LNCaP clone FGC (cell line): ENCODE data around the gene PRKN.

Experiments
- DNase-seq: peaks from one replicate; pipeline ENCODE4 v3.0.0-alpha.2; 2011; ENCODE audit warnings: low read depth
- H3K4me3 ChIP-seq: 2 replicates; pipeline ENCODE4 v1.5.1; 2011; ENCODE audit warnings: mild to moderate bottlenecking, low read depth, low read length, control low read depth
- CTCF ChIP-seq: IDR thresholded peaks from 2 replicates; pipeline ENCODE4 v1.5.1; 2012; ENCODE audit warnings: mild to moderate bottlenecking; ENCODE audit not compliant: control insufficient read depth, insufficient read depth; ENCODE audit errors: extremely low read depth

The PRKN gene

DNA sequence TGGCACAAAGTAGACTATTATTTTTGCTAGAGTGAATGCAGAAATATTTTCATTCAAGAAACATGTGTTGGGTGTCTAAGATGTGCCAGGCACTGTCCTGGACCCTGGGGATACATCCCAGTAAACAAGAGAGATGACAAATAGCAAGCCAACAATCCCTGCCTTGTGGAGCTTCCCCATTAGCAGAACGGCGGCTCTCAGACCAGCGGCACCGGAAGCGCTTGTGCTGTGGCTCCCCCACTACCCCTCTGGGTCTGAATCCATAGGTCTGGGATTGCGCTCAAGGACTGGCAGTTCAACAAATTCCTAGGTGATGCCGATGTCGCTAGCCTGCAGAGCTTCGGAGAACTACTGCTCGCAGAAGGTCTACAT is 1355.2 kb downstream of the PRKN start:
- no peak for TF ChIP-seq CTCF
- no peak for DNase-seq
- H3K4me3 ChIP-seq = no peak overlapping the region

- TF ChIP-seq CTCF = peak; percentile 92
- peak; percentile 39 for DNase-seq
- H3K4me3 ChIP-seq = no peak overlapping the region
Measured at GRCh38 chr6:161370880-161371279, 1356.7 kb downstream of the PRKN start.

GRCh38 chr6:161369339-161369738 is 1358.2 kb downstream of the PRKN start:
- DNase-seq = no peak
- no peak for TF ChIP-seq CTCF
- H3K4me3 ChIP-seq = no peak overlapping the region

DNA sequence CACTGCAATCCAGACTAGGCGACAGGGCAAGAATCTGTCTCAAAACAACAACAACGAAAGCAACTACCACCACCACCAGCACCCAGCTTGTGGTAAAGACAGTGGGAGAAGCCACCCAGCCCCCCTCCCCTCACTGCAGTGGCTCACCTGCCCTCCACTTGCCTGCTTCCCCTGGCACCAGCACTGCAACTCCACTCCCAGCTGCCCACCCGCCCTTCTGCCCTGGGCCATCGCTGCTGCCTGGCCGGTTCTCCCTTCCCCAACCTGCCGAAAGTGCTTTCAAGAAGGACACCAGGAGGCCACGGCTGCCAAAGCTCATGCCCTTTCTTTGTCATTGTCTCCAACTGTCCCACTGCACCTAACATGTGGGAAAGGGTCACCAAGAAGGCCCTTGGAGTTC is 1359.1 kb downstream of the PRKN start:
- H3K4me3 ChIP-seq = no peak overlapping the region
- no peak for DNase-seq
- no peak for TF ChIP-seq CTCF

DNA sequence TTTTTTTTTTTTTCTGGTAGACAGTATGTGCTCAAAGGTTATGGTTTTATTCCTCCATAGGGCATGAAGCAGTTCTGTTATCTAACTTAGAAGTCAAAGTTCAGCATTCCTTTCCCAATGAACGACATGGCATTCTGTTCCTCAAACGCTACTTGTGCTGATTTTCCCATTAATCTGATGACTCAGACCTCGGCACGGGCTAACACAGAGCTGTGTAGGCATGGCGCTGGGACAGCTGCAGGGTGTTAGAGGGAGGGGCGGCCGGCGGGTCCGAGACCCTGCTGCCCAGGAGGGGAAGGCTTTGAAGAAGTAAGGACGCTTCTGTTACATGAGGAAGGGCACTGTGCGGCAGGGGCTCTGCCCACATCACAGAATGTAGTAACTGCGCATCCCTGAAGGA is 1360.1 kb downstream of the PRKN start:
- no peak overlapping the region for H3K4me3 ChIP-seq
- TF ChIP-seq CTCF = no peak
- no peak for DNase-seq

GRCh38 chr6:161366301-161366923 is 1361.2 kb downstream of the PRKN start:
- TF ChIP-seq CTCF = no peak
- no peak for DNase-seq
- no peak overlapping the region for H3K4me3 ChIP-seq

DNA sequence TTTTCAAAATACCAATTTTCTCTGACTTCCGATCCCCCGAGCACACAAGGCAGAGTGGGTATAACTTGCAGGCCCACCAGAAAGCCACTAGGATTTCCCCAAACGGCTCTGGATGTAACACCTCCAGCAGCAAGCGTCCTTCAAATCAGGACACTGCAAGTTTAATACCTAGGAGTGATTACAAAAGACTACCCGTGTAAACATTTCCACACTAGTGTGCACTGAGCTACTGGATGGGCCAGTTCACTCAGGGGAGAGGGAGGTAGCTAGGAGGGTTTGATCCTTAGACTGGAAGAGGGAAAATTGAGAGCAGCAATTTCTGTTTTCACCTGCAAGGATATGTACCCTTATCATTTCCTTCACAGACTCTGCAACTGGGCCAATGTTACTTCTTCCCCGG is 1361.9 kb downstream of the PRKN start:
- TF ChIP-seq CTCF = no peak
- no peak overlapping the region for H3K4me3 ChIP-seq
- DNase-seq = no peak
